Caco-2 (cell line): ENCODE results near the gene VAV2. TPM values are rescaled to one million over a fixed set of nuclear protein-coding genes. Genes with fewer than 3 reads are reported as not detected.

Source experiments
- Bru-seq: library from RNA; stranded (reverse); fragments of 400-500 nt; gene quantifications from one replicate; lab custom pipeline; 2021; lab: Mats Ljungman, UMichigan
- BruChase-seq, 2 experiments: library from RNA; stranded (reverse); fragments of 400-500 nt; gene quantifications; one replicate each; lab custom pipeline; 2021; lab: Mats Ljungman, UMichigan
- BruUV-seq: library from RNA; stranded (reverse); fragments of 400-500 nt; replicated peaks from 2 replicates; lab custom pipeline; 2021; lab: Mats Ljungman, UMichigan
- CTCF ChIA-PET: fragments of 300-600 bp; sonication (Branson Sonifier 250); formaldehyde crosslinking; loops from one replicate; lab custom pipeline; 2022; ENCODE audit warnings: antibody characterized with exemption; lab: Charles Lee
- POLR2A ChIA-PET: fragments of 300-600 bp; sonication (Branson Sonifier 250); formaldehyde crosslinking; loops from one replicate; lab custom pipeline; 2022; ENCODE audit warnings: antibody characterized with exemption; lab: Charles Lee
- DNase-seq, 2 experiments: peaks; one replicate each; pipeline versions ENCODE4 v3.0.0 to v3.0.0-alpha.2; 2020 to 2022
- H3K27me3 ChIP-seq: replicated peaks from 2 replicates; pipeline ENCODE4 v1.6.0; 2011; ENCODE audit warnings: low read length; ENCODE audit not compliant: control insufficient read depth, insufficient read depth
- H3K36me3 ChIP-seq: 2 replicates; pipeline ENCODE4 v1.5.1; 2011; ENCODE audit warnings: low read length; ENCODE audit not compliant: control insufficient read depth, insufficient read depth
- H3K4me1 ChIP-seq: fragments of 250-450 bp; sonication (Bioruptor Pico); 2 replicates; pipeline ENCODE4 v1.5.1; 2020; ENCODE audit warnings: mild to moderate bottlenecking
- H3K4me3 ChIP-seq: 2 replicates; pipeline ENCODE4 v1.5.1; 2011; ENCODE audit warnings: low read depth, mild to moderate bottlenecking, control low read depth, low read length
- H3K9me3 ChIP-seq: fragments of 250-450 bp; sonication (Bioruptor Pico); 2 replicates; pipeline ENCODE4 v1.5.1; 2020; ENCODE audit warnings: mild to moderate bottlenecking, moderate library complexity
- H3K27ac Mint-ChIP-seq: one replicate; pipeline ENCODE4 v1.8.0; 2022; ENCODE audit warnings: mixed read lengths; ENCODE audit not compliant: unreplicated experiment
- H3K27me3 Mint-ChIP-seq: one replicate; pipeline ENCODE4 v1.8.0; 2022; ENCODE audit warnings: mixed read lengths; ENCODE audit not compliant: insufficient read depth, unreplicated experiment
- H3K36me3 Mint-ChIP-seq: one replicate; pipeline ENCODE4 v1.8.0; 2022; ENCODE audit warnings: mild to moderate bottlenecking, mixed read lengths; ENCODE audit not compliant: insufficient read depth, unreplicated experiment
- H3K4me1 Mint-ChIP-seq: one replicate; pipeline ENCODE4 v1.8.0; 2022; ENCODE audit warnings: low read depth, mixed read lengths; ENCODE audit not compliant: unreplicated experiment
- H3K4me3 Mint-ChIP-seq: one replicate; pipeline ENCODE4 v1.8.0; 2022; ENCODE audit warnings: mild to moderate bottlenecking, moderate library complexity, mixed read lengths; ENCODE audit not compliant: unreplicated experiment
- H3K9me3 Mint-ChIP-seq: one replicate; pipeline ENCODE4 v1.8.0; 2022; ENCODE audit warnings: mixed read lengths; ENCODE audit not compliant: unreplicated experiment
- intact Hi-C: fragments of 100-400 bp; cut with micrococcal nuclease; formaldehyde crosslinking; loops from one replicate; pipeline ENCODE4 v1.10.0; 2022; ENCODE audit not compliant: unreplicated experiment
- long read RNA-seq: library from polyadenylated mRNA; stranded (forward); transcript quantifications from one replicate; pipeline ENCODE4 v2.0.0, GENCODE V29; 2022
- total RNA-seq: library from RNA; stranded (reverse); gene quantifications from 2 replicates; pipeline ENCODE4 v1.2.3, GENCODE V29; 2022
- TF ChIP-seq, protein P1 (sequence below), 2 experiments: fragments of 200-600 bp in 1 of 2; IDR thresholded peaks; 1 replicate in 1 of 2; 2 replicates in 1 of 2; pipeline versions ENCODE4 v1.5.1 to v1.8.0; 2011 to 2022; ENCODE audit warnings: antibody characterized with exemption in 1 of 2, control low read depth in 1 of 2, inconsistent platforms in 1 of 2, low read depth in 1 of 2, low read length in 1 of 2, mild to moderate bottlenecking in 1 of 2, moderate library complexity in 1 of 2; ENCODE audit not compliant: insufficient read depth in 1 of 2, severe bottlenecking in 1 of 2, unreplicated experiment in 1 of 2

Gene VAV2, protein sequence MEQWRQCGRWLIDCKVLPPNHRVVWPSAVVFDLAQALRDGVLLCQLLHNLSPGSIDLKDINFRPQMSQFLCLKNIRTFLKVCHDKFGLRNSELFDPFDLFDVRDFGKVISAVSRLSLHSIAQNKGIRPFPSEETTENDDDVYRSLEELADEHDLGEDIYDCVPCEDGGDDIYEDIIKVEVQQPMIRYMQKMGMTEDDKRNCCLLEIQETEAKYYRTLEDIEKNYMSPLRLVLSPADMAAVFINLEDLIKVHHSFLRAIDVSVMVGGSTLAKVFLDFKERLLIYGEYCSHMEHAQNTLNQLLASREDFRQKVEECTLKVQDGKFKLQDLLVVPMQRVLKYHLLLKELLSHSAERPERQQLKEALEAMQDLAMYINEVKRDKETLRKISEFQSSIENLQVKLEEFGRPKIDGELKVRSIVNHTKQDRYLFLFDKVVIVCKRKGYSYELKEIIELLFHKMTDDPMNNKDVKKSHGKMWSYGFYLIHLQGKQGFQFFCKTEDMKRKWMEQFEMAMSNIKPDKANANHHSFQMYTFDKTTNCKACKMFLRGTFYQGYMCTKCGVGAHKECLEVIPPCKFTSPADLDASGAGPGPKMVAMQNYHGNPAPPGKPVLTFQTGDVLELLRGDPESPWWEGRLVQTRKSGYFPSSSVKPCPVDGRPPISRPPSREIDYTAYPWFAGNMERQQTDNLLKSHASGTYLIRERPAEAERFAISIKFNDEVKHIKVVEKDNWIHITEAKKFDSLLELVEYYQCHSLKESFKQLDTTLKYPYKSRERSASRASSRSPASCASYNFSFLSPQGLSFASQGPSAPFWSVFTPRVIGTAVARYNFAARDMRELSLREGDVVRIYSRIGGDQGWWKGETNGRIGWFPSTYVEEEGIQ
- 51.8 and 55.3 TPM in 2 replicates for total RNA-seq
- Bru-seq, nascent RNA, result percentile 69 among the genes with signal in this experiment
- percentile 69 among the genes with signal in this experiment for BruChase-seq, experiment 1, labeled RNA remaining after a 2-hour chase
- percentile 74 among the genes with signal in this experiment for BruChase-seq, experiment 2, labeled RNA remaining after a 6-hour chase
- long read RNA-seq, full-length matches to known transcripts, result 15 of 29 reads
- long read RNA-seq, partial matches to known transcripts, result 5 of 29 reads
- long read RNA-seq, other reads (novel, unspliced or antisense), result 9 of 29 reads

DNA sequence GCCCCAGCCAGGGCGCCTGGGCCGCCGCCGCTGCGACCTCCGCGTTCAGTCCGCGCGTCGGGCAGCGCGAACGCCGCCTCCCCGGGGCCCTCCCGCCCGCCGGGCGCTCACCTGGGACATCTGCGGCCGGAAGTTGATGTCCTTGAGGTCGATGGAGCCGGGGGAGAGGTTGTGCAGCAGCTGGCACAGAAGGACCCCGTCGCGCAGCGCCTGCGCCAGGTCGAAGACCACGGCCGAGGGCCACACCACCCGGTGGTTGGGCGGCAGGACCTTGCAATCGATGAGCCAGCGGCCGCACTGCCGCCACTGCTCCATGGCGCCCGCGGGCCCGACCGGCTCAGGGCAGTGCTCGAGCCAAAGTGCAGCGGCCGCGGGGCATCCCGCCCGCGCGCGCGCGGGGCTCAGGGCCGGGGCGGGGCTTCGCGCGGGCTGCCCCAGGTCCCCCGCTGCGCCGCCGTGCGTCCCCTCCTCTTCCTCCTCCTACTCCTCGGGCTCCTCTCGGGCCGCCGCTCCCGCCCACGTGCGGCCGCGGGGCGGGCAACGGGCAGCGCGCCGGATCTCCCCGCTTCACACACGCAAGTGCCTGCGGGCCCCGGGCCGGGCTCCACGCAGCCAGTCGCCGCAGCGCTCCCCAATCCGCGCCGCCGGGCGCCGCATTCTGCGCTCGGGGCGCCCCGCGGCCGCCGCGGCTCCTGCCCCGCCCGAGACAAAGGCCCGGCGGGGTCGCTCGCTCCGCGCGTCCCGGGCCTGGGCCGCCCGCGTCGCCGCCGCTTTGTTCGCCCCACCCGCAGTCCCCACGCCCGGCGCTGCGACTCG, at the start of gene VAV2:
TSS of gene VAV2 (minus strand) at position 361 of the 816 bp plus-strand sequence. CDS start at position 315, 46 bp downstream.
- TF ChIP-seq, protein P1, sequence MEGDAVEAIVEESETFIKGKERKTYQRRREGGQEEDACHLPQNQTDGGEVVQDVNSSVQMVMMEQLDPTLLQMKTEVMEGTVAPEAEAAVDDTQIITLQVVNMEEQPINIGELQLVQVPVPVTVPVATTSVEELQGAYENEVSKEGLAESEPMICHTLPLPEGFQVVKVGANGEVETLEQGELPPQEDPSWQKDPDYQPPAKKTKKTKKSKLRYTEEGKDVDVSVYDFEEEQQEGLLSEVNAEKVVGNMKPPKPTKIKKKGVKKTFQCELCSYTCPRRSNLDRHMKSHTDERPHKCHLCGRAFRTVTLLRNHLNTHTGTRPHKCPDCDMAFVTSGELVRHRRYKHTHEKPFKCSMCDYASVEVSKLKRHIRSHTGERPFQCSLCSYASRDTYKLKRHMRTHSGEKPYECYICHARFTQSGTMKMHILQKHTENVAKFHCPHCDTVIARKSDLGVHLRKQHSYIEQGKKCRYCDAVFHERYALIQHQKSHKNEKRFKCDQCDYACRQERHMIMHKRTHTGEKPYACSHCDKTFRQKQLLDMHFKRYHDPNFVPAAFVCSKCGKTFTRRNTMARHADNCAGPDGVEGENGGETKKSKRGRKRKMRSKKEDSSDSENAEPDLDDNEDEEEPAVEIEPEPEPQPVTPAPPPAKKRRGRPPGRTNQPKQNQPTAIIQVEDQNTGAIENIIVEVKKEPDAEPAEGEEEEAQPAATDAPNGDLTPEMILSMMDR (IDR thresholded peaks at IDR 0.05; ENCODE audit: insufficient read depth in 1 of 2, low read depth in 1 of 2, low read length in 1 of 2, severe bottlenecking in 1 of 2, unreplicated experiment in 1 of 2), result no peak
- no peaks in the 10 kb centered on the region for H3K9me3 ChIP-seq
- H3K27ac Mint-ChIP-seq, result peak within 1 kb of the TSS; percentile 95
- H3K36me3 ChIP-seq, result no peaks in the 10 kb centered on the region; the same call in 1 of the 2 replicates
- H3K4me3 ChIP-seq, result peak within 1 kb of the TSS; percentile 75
- POLR2A ChIA-PET, result no interaction called here
- H3K4me3 Mint-ChIP-seq, result peak within 1 kb of the TSS; percentile 95
- H3K27me3 Mint-ChIP-seq, result no peaks in the 10 kb centered on the region
- peak; percentile 76 to 79 for DNase-seq
- peaks cover 11% of the 10 kb centered on the region for H3K36me3 Mint-ChIP-seq
- peaks cover 2% of the 10 kb centered on the region for H3K4me1 Mint-ChIP-seq
- no peaks in the 10 kb centered on the region for H3K9me3 Mint-ChIP-seq
- H3K27me3 ChIP-seq, result no peaks in the 10 kb centered on the region
- H3K4me1 ChIP-seq, result peaks cover 23% of the 10 kb centered on the region
- no TSS peak for BruUV-seq
- intact Hi-C loops, result loop anchor here (2.0 to 5.0 kb wide), 3 partner anchors 70 to 135 kb away; no protein-coding TSS in a partner anchor
- CTCF ChIA-PET, result interaction anchor here (4.3 kb wide), 1 partner anchor 210 kb away, joined by 31 read pairs; no protein-coding TSS in a partner anchor

DNA sequence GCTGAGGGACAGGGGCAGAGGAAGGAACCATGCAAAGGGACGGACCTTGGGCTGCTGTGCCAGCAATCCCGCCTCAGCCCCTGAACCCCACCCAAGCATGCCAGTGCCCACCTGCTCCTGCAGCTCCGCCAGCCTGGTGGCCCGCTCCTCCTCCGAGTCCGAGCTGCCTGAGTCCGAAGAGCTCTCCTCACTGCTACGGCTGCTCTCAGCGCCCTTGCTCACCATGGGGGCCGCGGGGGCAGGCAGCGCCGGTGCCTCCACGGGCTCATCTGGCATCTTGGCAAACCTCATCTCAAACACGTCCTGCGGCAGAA, 49.5 kb upstream of the VAV2 start:
- Mint-ChIP-seq H3K4me1 (no peaks in the 10 kb centered on the region), H3K36me3 (peaks cover 47% of the 10 kb centered on the region), H3K9me3 (no peaks in the 10 kb centered on the region), H3K4me3 (no peak overlapping the region), H3K27me3 (no peaks in the 10 kb centered on the region), H3K27ac (no peak overlapping the region)
- CTCF ChIA-PET, result no interaction called here
- no peaks in the 10 kb centered on the region for H3K27me3 ChIP-seq
- H3K4me1 ChIP-seq, result no peaks in the 10 kb centered on the region
- intact Hi-C loops, result no loop called here
- POLR2A ChIA-PET, result no interaction called here
- no peaks in the 10 kb centered on the region for H3K9me3 ChIP-seq
- TF ChIP-seq, protein P1 (IDR thresholded peaks at IDR 0.05; ENCODE audit: insufficient read depth in 1 of 2, low read depth in 1 of 2, low read length in 1 of 2, severe bottlenecking in 1 of 2, unreplicated experiment in 1 of 2), result no peak
- BruUV-seq, result no TSS peak
- DNase-seq, result no peak
- H3K4me3 ChIP-seq, result no peak overlapping the region
- no peaks in the 10 kb centered on the region; the same call in 1 of the 2 replicates for H3K36me3 ChIP-seq
